Keratinocyte (primary cell): Measurements from ENCODE around the gene SLC37A1.

Experiments used
- CTCF ChIP-seq, 3 experiments: IDR thresholded peaks in 1 of 3; conservative IDR thresholded peaks in 1 of 3; optimal IDR thresholded peaks in 1 of 3; 2 replicates in 2 of 3; 3 replicates in 1 of 3; pipeline versions ENCODE3 to v1.5.1; 2011; ENCODE audit warnings: low read length in 3 of 3, mild to moderate bottlenecking in 3 of 3, moderate library complexity in 2 of 3, control low read depth in 1 of 3, inconsistent platforms in 1 of 3; ENCODE audit not compliant: insufficient read depth in 2 of 3; ENCODE audit errors: extremely low read depth in 1 of 3
- EZH2 ChIP-seq: IDR thresholded peaks from one replicate; pipeline ENCODE4 v1.6.1; 2012; ENCODE audit warnings: inconsistent platforms, mild to moderate bottlenecking, low read length, moderate library complexity

GRCh38 chr21:42546433-42546832 lies 32.8 kb downstream of the SLC37A1 start:
- TF ChIP-seq CTCF (optimal IDR thresholded peaks at IDR 0.05 in 1 of 3, IDR thresholded peaks at IDR 0.05 in 1 of 3, conservative IDR thresholded peaks at IDR 0.05 in 1 of 3; ENCODE audit: extremely low read depth in 1 of 3, insufficient read depth in 2 of 3, low read length in 3 of 3) = no peak
- TF ChIP-seq EZH2 = no peak
